NOMO-1 (cell line): ENCODE measurements around the gene DOCK9.
A peak's percentile ranks its signal among the peaks of the same experiment; 100 is the strongest.
"Not testable (repeated sequence)": the region's sequence is repeated elsewhere in the genome, so short reads cannot be mapped to it uniquely, and the experiment has no call there.

Source experiments
- DNase-seq, 2 experiments: peaks; one replicate each; lab custom pipeline; 2025; ENCODE audit not compliant: unreplicated experiment in 2 of 2; lab: John Stamatoyannopoulos, UW

The DOCK9 gene

GRCh38 chr13:98921786-98922185 lies 56.1 kb downstream of the DOCK9 start:
- no peak for DNase-seq

GRCh38 chr13:98921015-98921580 lies 56.8 kb downstream of the DOCK9 start:
- no peak for DNase-seq

- DNase-seq = no peak
Measured at GRCh38 chr13:98919566-98919965, 58.3 kb downstream of the DOCK9 start.

- DNase-seq = peak; percentile 43 to 47
Measured at GRCh38 chr13:98918771-98919170, 59.1 kb downstream of the DOCK9 start.

- DNase-seq = peak; percentile 4 to 48
Measured at GRCh38 chr13:98917116-98917515, 60.7 kb downstream of the DOCK9 start.

GRCh38 chr13:98916403-98916802 lies 61.5 kb downstream of the DOCK9 start:
- no peak for DNase-seq

GRCh38 chr13:98915981-98916380 lies 61.9 kb downstream of the DOCK9 start:
- DNase-seq = no peak

- DNase-seq = no peak
Measured at GRCh38 chr13:98915563-98915962, 62.3 kb downstream of the DOCK9 start.

GRCh38 chr13:98913741-98914140 lies 64.1 kb downstream of the DOCK9 start:
- no peak for DNase-seq

GRCh38 chr13:98912846-98913245 lies 65.0 kb downstream of the DOCK9 start:
- DNase-seq = no peak

- DNase-seq = peak; percentile 22 to 44
Measured at GRCh38 chr13:98910501-98910951, 67.3 kb downstream of the DOCK9 start.

- DNase-seq = no peak
Measured at GRCh38 chr13:98909016-98909415, 68.8 kb downstream of the DOCK9 start.

GRCh38 chr13:98906746-98907502 lies 70.9 kb downstream of the DOCK9 start:
- DNase-seq = no peak

- no peak for DNase-seq
Measured at GRCh38 chr13:98905199-98905598, 72.7 kb downstream of the DOCK9 start.

- no peak for DNase-seq
Measured at GRCh38 chr13:98900442-98900841, 77.4 kb downstream of the DOCK9 start.

GRCh38 chr13:98897706-98898105 lies 80.2 kb downstream of the DOCK9 start:
- no peak for DNase-seq

GRCh38 chr13:98896868-98897144 lies 81.1 kb downstream of the DOCK9 start:
- DNase-seq = no peak

- no peak for DNase-seq
Measured at GRCh38 chr13:98896083-98896867, 81.6 kb downstream of the DOCK9 start.

- not testable (repeated sequence) for DNase-seq
Measured at GRCh38 chr13:98894814-98895213, 83.0 kb downstream of the DOCK9 start.

GRCh38 chr13:98893371-98893770 lies 84.5 kb downstream of the DOCK9 start:
- no peak for DNase-seq

GRCh38 chr13:98892821-98893220 lies 85.0 kb downstream of the DOCK9 start:
- peak; percentile 72 to 93 for DNase-seq

GRCh38 chr13:98892077-98892476 lies 85.8 kb downstream of the DOCK9 start:
- no peak for DNase-seq
